Gastroesophageal sphincter (tissue), 4 donors: ENCODE results near the gene AKAP13. TPM values are rescaled to one million over a fixed set of nuclear protein-coding genes. Genes with fewer than 3 reads are reported as not detected.

Experiments
- ATAC-seq: fragments of 150-250 bp; one replicate; pipeline ENCODE4 v1.9.1; 2016; ENCODE audit warnings: mild to moderate bottlenecking, moderate library complexity
- H3K27ac ChIP-seq, 4 donors: fragments of 200-600 bp; sonication (generic) in 3 of 4; 1 replicate in 3 of 4; 2 replicates in 1 of 4; pipeline ENCODE4 v1.5.1; 2016 to 2019
- H3K27me3 ChIP-seq: fragments of 200-600 bp; sonication (generic); one replicate; pipeline ENCODE4 v1.5.1; 2019
- H3K36me3 ChIP-seq, 2 donors: fragments of 200-600 bp; sonication (generic); one replicate each; pipeline ENCODE4 v1.5.1; 2019; ENCODE audit warnings: control low read depth in 1 of 2
- H3K4me1 ChIP-seq, 3 donors: fragments of 200-600 bp; sonication (generic); 1 replicate in 2 of 3; 2 replicates in 1 of 3; pipeline ENCODE4 v1.5.1; 2016 to 2019; ENCODE audit warnings: control low read depth in 2 of 3
- H3K4me3 ChIP-seq, 2 donors: fragments of 200-600 bp; sonication (generic); one replicate each; pipeline ENCODE4 v1.5.1; 2019; ENCODE audit warnings: mild to moderate bottlenecking in 1 of 2, moderate library complexity in 1 of 2
- H3K9me3 ChIP-seq, 3 donors: fragments of 200-600 bp; sonication (generic); one replicate each; pipeline ENCODE4 v1.5.1; 2017 to 2019; ENCODE audit warnings: control low read depth in 2 of 3
- EP300 ChIP-seq: sonication (generic); formaldehyde crosslinking; IDR thresholded peaks from one replicate; pipeline ENCODE4 v1.6.1; 2017; ENCODE audit warnings: antibody characterized with exemption, mild to moderate bottlenecking
- POLR2A ChIP-seq, 2 donors: fragments of 450-650 bp; IDR thresholded peaks; one replicate each; pipeline ENCODE4 v1.6.1; 2017; ENCODE audit warnings: antibody characterized with exemption in 2 of 2, mild to moderate bottlenecking in 2 of 2, moderate library complexity in 1 of 2
- POLR2AphosphoS5 ChIP-seq: sonication (generic); formaldehyde crosslinking; IDR thresholded peaks from one replicate; pipeline ENCODE4 v1.6.1; 2017; ENCODE audit warnings: antibody characterized with exemption
- WGBS, 2 donors: methylation state at CpG; one replicate each; pipeline ENCODE4 v1.1.5; 2018; ENCODE audit warnings: low coverage in 1 of 2; 5-methylcytosine and 5-hydroxymethylcytosine counted together
- total RNA-seq, 4 donors: library from RNA; depleted of rRNA; stranded (reverse); fragments of >200 nt; gene quantifications; one replicate each; pipeline ENCODE4 v1.1.0, GENCODE V29; 2016
- TF ChIP-seq, protein P1 (sequence below), 4 experiments: fragments of 200-600 bp in 2 of 4; fragments of 450-650 bp in 2 of 4; sonication (generic) in 1 of 4; IDR thresholded peaks; one replicate each; pipeline ENCODE4 v1.5.1; 2017 to 2019; ENCODE audit warnings: antibody characterized with exemption in 4 of 4, mild to moderate bottlenecking in 2 of 4, moderate library complexity in 2 of 4

The AKAP13 gene
- total RNA-seq, 4 donors from 2014 or later: 196 to 252 (median 215) TPM

DNA sequence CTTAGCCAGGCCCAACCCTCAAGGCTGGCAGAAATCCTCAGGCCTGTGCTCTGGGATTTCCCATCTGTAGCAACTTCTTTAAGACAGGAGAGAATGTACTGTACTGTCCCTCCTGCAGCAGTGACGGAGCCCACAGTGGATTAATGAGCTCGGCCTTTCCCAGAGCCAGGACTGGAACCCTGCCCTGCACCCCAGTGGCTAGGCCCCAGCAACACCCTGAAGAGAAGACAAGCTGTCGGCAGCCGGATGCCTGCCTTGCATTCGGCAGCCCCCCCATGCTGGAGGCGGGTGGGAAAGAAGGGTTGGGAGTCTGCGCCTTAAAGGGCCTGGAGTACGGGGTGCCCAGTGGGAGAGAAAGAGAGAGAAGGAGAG lies 382.3 kb downstream of the AKAP13 start:
- TF ChIP-seq EP300 (no peak), POLR2AphosphoS5 (no peak), POLR2A (IDR thresholded peaks at IDR 0.05) (no peak)
- TF ChIP-seq, protein P1, sequence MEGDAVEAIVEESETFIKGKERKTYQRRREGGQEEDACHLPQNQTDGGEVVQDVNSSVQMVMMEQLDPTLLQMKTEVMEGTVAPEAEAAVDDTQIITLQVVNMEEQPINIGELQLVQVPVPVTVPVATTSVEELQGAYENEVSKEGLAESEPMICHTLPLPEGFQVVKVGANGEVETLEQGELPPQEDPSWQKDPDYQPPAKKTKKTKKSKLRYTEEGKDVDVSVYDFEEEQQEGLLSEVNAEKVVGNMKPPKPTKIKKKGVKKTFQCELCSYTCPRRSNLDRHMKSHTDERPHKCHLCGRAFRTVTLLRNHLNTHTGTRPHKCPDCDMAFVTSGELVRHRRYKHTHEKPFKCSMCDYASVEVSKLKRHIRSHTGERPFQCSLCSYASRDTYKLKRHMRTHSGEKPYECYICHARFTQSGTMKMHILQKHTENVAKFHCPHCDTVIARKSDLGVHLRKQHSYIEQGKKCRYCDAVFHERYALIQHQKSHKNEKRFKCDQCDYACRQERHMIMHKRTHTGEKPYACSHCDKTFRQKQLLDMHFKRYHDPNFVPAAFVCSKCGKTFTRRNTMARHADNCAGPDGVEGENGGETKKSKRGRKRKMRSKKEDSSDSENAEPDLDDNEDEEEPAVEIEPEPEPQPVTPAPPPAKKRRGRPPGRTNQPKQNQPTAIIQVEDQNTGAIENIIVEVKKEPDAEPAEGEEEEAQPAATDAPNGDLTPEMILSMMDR (IDR thresholded peaks at IDR 0.05): no peak
- Histone ChIP-seq H3K4me1 (peaks cover 0 to 82% (median 22%) of the 10 kb centered on the region in 3 donors), H3K9me3 (no peaks in the 10 kb centered on the region), H3K27me3 (no peaks in the 10 kb centered on the region), H3K4me3 (no peak overlapping the region), H3K27ac (peak overlapping the region in 3 of 4 donors; percentile 64 to 79 (median 74)), H3K36me3 (peaks cover 0 to 32% of the 10 kb centered on the region in 2 donors)
- ATAC-seq: peak; percentile 51
- 71% methylated on average over 1 of the region's 8 CpGs; no CpG with 5 or more reads in 1 of the 2 donors for WGBS, 2 donors

DNA sequence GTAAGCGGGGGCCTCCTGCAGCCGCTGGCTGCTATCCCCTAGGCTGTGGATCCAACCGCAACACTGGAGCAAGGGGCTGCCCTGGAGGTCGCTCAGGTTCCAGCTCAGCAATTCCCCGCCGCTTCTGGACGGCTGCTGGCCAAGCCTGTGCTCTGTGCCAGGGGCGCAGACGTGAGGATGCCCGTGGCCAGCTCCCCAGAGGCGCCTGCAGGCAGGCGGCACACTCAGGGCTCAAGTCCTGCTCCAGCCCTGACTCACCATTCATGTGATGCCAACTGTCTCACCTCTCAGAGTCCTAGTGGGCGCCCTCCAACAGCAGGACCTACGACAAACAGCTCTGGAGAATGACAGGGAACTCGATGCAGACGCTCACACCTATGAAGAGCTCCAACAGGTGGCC lies 382.8 kb downstream of the AKAP13 start:
- Histone ChIP-seq H3K36me3 (peaks cover 0 to 32% of the 10 kb centered on the region in 2 donors), H3K27me3 (no peaks in the 10 kb centered on the region), H3K9me3 (no peaks in the 10 kb centered on the region), H3K27ac (peak overlapping the region in 3 of 4 donors; percentile 64 to 79 (median 74)), H3K4me3 (no peak overlapping the region), H3K4me1 (peaks cover 0 to 78% (median 22%) of the 10 kb centered on the region in 3 donors)
- no peak for TF ChIP-seq POLR2AphosphoS5
- TF ChIP-seq, protein P1 (IDR thresholded peaks at IDR 0.05): no peak
- TF ChIP-seq EP300: no peak
- TF ChIP-seq POLR2A (IDR thresholded peaks at IDR 0.05): no peak
- ATAC-seq: no peak
- 40 to 60% methylated on average over 1 of the region's 16 CpGs for WGBS, 2 donors

DNA sequence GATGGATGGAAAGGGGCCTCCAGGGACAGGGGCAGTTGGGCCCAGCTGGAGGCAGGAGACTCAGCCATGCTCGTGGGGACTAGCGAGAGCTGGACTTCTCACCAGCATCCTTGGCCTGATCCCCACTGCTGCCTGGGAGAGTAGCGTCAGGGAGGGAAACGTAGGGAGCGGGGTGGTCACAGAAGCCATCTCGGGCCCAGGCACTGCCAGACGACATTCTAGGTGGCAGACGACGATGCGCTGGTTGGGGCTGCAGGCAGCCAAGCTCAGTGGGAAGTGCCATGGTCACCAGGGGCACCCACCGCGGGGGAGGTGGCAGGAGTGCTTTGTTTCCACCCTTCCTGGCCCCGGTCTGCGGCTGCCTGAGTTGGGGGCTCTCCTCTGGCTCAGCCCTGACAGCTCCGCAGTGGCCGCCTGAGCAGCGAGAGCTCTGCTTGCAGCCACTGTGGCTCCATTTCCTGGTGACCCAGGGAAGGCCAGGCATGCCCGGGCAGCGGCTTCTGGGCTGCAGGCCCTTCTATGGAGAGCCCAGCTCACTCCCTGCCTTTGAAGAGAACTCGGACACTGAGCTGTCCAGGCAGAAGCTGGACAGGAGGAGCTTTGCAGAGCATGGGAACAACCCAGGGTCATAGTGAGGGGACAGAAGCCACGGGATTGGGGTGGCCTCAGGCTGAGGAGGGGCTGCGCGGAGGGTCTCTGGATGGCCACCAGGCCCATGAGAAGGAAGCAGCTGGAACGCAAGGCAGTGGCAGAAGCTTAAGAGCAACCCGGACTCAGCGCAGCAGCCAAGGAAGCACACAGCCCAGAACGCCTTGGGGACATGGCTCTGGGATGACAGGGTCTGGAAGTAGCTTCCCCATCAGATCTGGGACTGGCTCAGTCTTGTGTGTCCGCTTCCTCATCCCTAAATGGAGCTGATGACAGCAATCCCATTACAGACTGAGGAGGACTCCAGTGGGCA lies 383.6 kb downstream of the AKAP13 start:
- H3K27ac ChIP-seq: peak overlapping the region in 3 of 4 donors; percentile 64 to 79 (median 74)
- H3K4me3 ChIP-seq: no peak overlapping the region
- no peak for TF ChIP-seq POLR2A (IDR thresholded peaks at IDR 0.05)
- TF ChIP-seq, protein P1 (IDR thresholded peaks at IDR 0.05): no peak
- TF ChIP-seq EP300: no peak
- no peak for TF ChIP-seq POLR2AphosphoS5
- WGBS, 2 donors: 73 to 91% methylated on average over 8 to 13 of the region's 28 CpGs
- H3K4me1 ChIP-seq: peaks cover 0 to 74% (median 22%) of the 10 kb centered on the region in 3 donors
- ATAC-seq: no peak
- no peaks in the 10 kb centered on the region for H3K9me3 ChIP-seq
- H3K27me3 ChIP-seq: no peaks in the 10 kb centered on the region
- H3K36me3 ChIP-seq: peaks cover 0 to 32% of the 10 kb centered on the region in 2 donors

DNA sequence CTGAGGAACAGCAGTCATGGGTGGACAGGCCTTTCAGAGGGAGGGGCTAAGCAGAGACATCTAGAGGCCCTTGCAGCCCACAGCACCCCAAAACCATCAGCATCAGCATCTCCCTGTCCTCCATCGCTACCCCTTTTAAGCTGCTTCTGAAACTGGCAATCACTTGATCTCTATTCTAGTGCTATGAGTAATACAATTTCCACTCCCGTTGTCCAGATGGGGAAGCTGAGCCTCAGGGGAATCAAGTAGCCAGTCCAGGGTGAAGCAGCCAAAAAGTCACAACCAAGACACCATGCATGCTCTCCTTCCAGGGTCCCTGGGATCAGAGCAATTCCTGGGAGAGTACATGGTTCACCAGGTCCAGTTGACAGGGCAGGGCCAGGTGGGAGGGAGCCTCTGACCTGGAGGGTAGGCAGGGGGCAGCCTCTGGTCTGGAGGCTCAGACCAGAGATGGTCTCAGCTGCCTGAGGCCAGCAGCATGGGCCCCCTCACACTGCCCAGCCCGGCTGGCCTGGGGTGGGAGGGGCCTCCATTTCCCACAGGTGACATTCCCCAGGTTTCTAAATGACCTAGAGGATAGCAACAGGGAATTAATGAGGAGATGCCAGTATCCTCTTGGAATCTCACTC lies 384.4 kb downstream of the AKAP13 start:
- no peak overlapping the region for H3K4me3 ChIP-seq
- H3K27me3 ChIP-seq: no peaks in the 10 kb centered on the region
- peak; percentile 39 for ATAC-seq
- no peaks in the 10 kb centered on the region for H3K9me3 ChIP-seq
- H3K4me1 ChIP-seq: peaks cover 0 to 66% (median 22%) of the 10 kb centered on the region in 3 donors
- H3K27ac ChIP-seq: peak overlapping the region in 3 of 4 donors; percentile 64 to 79 (median 74)
- 25 to 33% methylated on average over 1 to 2 of the region's 3 CpGs for WGBS, 2 donors
- TF ChIP-seq EP300 (no peak), POLR2A (IDR thresholded peaks at IDR 0.05) (no peak)
- TF ChIP-seq, protein P1 (IDR thresholded peaks at IDR 0.05): no peak
- peaks cover 0 to 30% of the 10 kb centered on the region in 2 donors for H3K36me3 ChIP-seq
